SK-MEL-5 (cell line): ENCODE data around the gene TBRG4. TPM values are rescaled to one million over a fixed set of nuclear protein-coding genes. Genes with fewer than 3 reads are reported as not detected.

Experiments used
- DNase-seq: peaks from one replicate; pipeline ENCODE4 v3.0.0-alpha.2; 2016; ENCODE audit warnings: low read depth, low spot score
- in situ Hi-C: cut with HindIII; loops from 2 replicates; pipeline ENCODE4 v1.10.0; 2016; ENCODE audit warnings: low sequenced_read_pairs, high pct_unique_total_duplicates, low pct_unique_long_range_greater_than_20kb
- total RNA-seq: library from RNA; depleted of rRNA; stranded (reverse); fragments of >200 nt; shearing (Covaris generic); gene quantifications from 2 replicates; pipeline ENCODE4 v1.2.3, GENCODE V29; 2014

TBRG4 gene
- total RNA-seq, 1 experiment from 2014 or later: 277 TPM

DNA sequence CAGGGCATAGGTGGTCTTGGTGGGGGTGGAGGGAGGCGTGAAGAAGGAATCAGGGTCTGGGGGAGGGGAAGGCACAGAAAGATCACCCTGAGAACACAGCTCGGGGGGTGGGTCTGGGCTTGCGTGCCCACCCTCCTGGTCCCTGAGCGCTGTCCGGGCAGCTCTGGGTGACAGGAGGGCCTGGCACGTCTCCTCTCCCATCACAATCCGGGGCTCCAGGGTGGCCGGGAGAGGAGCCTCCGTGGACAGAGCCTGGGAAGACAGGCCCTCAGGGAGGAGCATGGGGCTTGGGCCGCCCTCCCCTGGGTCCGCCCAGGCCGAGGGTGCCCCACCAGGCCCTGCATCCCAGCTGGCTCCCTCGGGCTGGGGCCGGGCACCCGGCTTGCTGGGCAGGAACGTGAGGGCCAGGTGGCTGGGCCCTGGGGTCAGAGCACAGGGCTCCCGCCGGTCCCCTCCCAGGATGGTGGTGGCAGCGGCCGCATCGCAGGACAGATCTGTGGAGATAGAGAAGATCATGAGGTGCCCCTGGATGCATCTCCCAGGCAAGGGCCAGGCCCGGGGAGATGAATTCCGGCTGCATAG is 25.8 kb downstream of the TBRG4 start:
- in situ Hi-C loops: no loop called here
- DNase-seq: no peak

DNA sequence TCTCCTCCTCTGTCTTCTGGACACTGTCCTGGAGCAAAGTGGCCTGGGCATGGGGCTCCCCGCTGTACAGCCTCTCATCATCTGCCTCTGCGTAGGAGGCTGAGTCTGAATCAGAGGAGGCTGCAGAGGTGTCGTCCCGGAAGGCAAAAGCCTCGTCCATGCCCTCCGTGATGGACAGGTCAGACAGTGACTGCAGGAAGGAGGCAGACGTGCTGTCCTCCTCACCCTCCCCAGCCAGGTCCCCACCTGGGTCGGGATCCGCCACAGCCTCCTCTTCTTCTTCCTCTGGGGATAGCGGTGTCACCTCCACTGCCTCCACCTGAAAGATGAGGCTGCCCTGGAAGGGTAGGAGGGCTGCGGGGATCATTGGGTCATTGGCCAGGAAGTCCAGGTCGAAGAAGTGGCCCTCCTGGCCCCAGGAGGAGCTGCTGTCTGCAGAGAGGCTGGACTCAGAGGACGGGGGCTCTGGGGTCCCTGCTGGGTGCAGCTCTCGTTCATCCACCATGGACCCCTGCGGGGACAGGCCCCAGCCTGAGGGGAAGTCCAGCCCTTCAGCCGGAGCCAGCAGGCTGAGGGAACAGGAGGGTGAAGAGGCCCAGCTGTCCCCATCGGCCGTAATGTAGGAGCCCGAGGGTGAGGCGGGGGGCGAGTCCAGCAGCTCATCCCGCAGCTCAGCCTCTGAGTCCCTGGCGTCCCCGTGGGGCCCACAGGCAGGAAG is 26.4 kb downstream of the TBRG4 start:
- DNase-seq: no peak
- in situ Hi-C loops: no loop called here

DNA sequence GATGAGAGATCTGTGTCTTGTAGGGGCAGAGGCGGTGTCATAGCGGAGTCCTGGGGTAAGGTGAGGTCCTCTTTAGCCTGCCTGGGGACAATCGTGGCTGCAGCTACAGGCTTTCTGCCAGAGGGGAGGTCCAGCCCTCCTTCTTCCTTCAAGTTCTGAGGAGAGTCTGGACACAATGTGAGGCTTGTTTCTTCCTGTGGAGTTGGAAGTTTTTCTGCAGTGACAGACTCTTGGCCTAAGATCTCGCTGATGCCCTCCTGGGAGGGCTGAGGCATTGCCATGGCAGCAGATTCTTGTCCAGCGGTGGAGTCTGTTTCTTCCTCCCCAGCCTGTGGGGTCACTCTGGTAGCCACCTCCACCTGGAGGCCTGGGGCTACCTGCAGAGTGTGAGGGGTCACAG is 27.2 kb downstream of the TBRG4 start:
- in situ Hi-C loops: no loop called here
- peak; percentile 50 for DNase-seq

DNA sequence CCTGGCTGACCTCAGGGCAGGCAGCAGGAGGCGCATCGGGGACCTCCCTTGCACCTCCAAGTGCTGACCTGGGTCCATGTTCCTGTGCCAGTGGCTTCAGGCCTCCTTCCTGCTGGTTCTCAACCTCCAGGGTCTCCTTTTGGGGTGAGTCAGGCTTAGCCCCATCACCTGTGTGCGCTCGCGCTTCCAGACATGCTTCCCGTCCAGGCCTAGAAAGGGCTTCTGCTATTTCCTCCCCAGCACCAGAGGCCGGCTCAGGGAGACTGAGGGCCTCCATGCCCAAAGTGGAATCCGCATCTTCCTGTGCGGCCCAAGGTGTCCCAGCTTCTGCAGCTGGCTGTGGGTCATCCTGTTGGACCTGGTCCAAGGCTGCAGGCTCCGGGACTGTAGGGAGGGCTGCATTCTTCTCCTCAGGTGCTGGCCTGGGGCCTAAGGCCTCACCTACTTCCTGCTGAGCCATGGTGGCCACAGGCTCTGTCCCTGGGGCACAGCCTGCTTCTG is 28.6 kb downstream of the TBRG4 start:
- in situ Hi-C loops: no loop called here

DNA sequence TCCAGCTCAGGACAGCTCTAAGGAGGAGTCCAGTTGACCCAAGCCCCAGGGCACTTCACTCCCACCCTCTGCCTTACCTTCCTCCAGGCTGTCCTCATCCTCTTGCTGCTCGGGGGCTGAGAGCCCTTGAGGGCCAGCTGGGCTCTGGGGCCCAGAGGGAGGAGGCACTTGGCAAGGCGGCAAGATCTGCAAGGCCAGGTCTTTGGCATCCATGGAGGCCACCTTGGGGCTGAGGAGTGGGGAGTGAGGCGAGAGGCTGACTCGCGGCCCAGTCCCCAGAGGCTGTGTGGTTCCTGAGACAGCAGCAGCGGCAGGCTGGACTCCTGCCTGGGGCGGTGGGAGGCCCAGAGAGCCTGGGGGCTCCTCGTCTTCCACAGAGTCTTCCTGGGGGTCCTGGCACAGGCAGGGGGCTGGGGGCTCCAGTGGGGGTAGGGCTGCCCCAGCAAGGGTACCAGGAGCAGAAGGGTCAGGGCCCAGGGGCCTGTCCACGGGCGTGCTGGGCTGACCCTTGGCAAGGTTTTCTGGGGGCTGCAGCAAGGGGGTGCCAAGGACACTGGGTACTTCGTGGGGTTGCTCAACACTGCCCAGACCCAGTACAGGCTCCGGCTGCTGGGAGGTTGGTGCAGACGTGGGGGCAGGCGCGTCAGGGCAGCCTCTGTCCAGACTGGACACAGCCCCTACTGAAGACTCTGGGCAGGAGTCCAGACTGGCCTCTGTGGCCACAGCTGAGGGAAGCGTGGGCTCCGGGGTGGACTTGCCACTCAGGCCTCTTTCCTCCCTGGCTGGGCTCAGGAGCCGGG is 29.3 kb downstream of the TBRG4 start:
- in situ Hi-C loops: no loop called here

More for the DNA sequence above, 28.6 kb downstream of the TBRG4 start:
- no peak for DNase-seq

DNA sequence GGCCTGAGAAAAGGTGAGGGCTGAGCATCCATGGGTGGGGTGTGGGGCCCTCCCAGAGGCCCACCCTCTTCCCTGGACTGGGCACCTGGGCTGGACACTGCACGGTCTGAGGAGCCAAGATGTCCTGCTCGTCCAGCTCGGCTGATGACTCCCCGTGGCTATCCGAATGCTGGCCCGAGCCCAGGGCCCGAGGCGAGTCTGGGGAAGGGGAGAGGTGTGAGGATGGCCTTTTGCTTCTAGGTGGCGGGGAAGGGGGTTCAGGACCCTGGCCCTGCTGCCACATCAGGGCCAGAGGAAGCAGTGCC is 29.9 kb downstream of the TBRG4 start:
- in situ Hi-C loops: no loop called here
- DNase-seq: no peak

More for the DNA sequence above, 29.3 kb downstream of the TBRG4 start:
- no peak for DNase-seq

DNA sequence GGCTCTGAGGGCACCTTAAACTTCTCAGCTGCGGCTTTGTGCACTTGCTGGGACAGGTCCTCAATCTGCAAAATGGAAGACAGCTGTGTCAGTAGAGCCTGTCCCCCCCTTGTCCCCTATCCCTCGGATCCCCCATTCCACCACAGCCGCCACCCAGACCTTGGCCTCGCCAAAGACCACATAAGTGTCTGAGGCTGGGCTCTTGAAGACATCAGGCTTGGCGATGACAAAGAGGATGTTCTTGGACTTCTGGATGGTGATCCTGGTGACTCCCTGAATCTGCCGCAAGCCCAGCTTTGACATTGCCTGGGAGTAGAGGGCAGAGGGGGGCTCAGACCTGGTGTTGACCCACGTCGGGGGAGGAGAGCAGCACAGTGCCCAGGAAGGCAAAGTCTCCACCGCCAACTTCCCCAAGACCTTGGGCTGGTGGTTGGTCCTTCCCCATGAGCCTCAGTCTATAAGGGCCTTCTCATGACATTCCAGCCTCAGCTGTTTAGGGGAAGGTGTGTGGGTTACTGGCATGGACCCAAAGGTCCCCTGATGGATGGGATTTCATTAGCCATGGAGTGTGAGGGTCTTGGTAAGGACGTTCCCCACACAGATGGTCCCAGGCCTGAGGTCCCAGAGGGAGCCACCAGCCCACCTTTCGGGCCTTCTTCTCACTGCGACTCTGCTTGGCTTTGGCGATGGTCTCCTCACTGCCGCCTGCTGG is 30.4 kb downstream of the TBRG4 start:
- DNase-seq: no peak
- in situ Hi-C loops: no loop called here

DNA sequence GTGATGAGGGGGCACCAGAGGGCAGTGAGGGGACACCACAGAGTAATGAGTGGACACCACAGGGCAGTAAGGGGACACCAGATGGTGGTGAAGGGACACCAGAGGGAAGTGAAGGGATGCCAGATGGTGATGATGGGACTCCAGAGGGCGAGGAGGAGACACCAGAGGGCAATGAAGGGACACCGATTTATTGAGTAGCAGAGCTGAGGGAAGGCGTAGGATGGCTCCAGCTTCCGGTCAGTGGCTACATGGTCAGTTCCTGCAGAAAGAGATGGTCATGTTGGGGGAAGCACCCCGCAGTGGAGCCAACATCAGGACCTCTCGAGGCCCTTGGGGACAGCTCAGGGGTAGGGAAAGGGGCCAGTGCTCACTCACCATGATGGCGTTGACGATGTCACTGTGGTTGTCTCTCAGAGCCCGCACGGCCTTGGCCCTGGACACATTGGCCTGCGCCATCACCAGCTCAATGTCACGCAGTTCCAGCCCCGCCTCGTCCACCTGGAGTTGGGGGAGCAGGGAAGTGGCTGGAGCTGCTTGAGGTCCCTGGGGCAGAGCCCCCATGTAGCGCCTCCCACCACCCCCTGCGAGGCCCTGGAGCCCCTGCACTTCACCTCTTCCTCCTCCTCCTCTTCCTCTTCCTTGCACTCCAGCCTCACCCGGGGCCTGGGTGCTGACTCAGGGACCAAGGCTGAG is 31.1 kb downstream of the TBRG4 start:
- no peak for DNase-seq
- in situ Hi-C loops: no loop called here

DNA sequence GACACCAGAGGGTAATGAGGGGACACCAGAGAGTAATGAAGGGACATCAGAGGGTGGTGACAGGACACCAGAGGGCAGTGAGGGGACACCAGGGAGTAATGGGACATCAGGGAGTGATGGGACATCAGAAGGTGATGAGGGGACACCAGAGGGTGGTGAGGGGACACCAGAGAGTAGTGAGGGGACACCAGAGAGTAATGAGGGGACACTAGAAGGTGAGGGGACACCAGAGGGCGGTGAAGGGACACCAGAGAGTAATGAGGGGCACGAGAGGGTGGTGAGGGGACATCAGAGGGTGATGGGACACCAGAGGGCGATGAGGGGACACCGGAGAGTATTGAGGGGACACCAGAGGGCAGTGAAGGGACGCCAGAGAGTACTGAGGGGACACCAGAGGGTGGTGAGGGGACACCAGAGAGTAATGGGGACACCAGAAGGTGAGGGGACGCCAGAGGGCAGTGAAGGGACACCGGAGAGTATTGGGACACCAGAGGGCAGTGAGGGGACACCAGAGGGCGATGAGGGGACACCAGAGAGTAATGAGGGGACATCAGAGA is 33.3 kb downstream of the TBRG4 start:
- in situ Hi-C loops: no loop called here
- DNase-seq: no peak

DNA sequence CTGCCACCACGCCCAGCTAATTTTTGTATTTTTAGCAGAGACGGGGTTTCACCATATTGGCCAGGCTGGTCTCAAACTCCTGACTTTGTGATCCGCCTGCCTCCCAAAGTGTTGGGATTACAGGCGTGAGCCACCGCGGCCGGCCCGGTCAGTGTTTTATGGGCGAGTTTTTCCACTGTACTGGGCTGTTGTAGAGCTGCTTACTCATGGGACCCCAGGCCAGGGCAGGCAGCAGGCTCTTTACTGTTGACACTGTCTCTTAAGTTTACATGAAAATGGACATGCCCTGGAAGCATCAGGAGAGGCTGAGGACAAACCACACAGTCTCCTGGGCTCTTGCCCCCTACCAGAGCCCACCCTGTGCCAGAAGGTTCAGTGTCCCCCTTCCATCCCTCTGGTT is 33.9 kb downstream of the TBRG4 start:
- DNase-seq: no peak
- in situ Hi-C loops: no loop called here

DNA sequence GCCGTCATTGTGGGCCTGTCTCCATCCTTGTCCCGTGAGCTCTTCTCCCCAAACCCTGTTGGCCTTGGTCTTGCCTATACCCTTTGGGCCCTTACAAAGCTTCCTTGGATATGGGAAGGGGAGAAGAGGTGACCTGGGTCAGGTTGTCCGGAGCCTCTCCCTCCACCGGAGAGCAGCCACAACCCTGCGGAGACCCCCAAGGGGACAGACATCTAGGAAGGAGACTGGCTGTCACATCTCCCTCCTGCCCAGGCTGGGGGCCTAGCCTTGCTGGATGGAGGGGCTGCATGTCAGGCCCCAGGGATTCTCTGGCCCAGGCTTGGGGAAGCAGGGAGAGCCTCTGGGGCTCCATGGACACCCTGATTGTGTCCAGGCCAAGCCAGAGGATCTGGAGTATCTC is 34.6 kb downstream of the TBRG4 start:
- DNase-seq: no peak
- in situ Hi-C loops: no loop called here

DNA sequence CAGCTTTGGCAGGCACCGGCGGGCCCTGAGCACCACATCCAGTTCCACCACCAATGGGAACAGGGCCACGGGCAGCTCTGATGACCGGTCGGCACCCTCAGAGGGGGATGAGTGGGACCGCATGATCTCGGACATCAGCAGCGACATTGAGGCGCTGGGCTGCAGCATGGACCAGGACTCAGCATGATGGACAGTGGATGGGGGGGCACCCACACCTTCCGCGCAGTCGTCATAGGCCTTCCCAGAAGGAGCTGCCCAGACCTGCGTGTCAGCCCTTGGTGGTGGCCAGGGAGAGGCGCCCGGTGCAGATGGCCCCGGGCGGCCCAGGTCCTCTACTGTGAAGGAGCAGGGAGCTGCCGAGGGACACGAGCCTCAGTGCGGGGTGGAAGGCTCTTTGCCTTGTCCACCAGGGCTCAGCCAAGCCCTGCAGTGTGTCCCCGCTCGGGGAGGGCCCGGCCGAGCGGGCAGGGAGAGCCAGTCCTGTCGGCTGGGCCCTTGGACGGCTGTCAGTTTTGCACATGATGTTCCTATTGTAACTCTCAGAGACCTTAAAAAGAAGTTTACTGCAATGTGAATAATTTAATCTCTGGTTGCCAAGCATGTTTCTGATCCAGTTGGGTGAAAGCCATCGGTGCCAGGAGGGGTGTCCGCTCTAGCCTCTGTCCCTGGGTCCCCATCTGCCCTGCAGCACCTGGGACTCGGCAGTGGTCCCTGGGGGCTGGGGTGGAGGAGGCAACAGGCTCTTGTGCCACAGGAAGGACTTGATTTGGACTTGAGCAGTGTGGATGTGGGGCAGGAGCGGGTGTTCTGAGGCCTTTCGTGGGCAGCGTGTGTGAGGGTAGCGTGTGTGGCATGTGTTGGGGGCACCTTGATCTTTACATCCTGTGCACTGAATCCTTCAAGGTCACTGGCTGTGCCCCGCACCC is 35.4 kb downstream of the TBRG4 start:
- in situ Hi-C loops: no loop called here
- no peak for DNase-seq

DNA sequence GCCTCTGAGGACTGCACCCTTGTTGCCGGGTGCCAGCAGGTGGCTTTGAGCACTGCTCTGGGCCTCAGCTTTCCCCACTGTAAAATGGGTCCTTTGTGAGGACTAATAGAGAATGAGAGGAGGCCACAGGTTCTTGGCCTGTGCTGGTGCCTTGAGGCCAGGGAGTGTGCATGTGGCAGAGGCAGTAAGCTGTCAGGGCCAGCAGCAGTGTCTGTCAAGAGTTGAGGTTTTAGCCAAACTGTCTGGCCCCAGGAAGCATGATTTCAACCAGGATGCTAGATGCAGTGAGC is 36.2 kb downstream of the TBRG4 start:
- in situ Hi-C loops: no loop called here
- no peak for DNase-seq

DNA sequence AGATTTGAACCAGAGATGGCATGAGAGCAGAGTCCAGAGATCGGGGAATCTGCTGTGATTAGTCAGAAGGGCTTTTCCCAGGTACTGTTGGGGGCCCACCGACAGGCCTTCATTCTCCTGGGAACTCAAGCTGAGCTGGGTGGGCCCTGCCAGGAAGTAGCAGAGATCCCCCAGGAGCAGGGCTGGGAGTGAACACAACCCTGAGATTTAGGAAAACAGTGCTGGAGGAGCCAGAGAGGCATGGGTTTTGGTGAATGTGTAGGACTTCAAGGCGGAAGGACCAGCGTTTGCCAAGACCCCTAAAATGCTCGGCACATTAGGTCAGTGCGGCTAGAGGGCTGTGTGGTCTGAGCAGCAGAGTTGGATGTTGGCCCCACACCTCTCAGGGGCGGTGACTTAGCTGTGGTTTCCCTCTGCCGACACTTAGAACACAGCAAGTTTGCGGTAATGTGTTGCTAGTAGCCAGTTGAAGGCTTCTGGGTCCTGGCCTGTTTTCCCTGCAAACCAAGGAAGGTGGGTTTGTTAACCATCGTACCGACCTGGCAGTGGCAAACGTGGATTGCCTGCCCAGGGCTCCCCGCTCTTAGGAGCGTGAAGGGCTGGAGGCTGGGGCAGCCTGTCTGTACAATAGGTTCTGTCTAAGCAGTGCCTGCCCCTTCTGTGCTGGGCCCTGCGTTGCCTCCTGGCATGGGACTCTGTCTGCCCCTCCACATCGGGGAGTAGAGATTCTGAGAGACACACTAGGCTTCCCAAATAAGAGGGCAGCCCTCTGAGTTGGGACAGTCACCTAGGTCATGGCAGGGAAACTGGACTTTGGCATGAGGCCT is 36.8 kb downstream of the TBRG4 start:
- in situ Hi-C loops: no loop called here
- DNase-seq: no peak

DNA sequence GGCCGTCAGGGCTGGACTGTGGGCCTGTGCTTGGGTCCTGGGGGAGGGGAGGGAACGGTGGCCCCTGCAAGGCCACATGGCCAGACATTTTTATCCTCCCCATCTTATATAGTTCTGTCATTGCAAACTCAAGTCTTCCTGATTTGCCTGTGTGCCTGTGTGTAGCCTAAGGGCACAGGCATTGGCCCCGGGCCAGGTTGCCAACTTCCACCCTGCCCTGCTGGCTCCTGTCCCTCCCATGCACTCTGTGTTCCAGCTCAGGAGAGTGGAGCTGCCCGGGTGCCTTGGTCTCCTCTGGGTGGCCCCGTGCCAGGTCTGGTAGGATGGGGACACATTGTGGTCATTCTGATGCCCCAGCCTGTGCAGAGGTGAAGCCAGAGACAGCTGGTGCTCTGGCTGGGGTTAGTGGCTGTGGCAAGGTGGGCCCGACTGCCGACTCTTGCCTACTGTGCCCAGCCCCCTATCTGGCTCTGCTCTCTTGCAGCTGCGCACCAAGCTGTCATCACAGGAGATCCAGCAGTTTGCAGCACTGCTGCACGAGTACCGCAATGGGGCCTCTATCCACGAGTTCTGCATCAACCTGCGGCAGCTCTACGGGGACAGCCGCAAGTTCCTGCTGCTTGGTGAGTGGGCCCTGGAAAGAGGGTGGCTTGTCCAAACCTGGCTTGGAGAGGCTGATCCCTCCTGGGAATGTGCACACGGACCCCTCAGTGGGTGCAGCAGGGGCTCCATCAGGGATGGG is 37.5 kb downstream of the TBRG4 start:
- DNase-seq: no peak
- in situ Hi-C loops: no loop called here
